NCI-H1105 (cell line): ENCODE measurements around the gene ABCA2.
"Not testable (repeated sequence)": the region's sequence is repeated elsewhere in the genome, so short reads cannot be mapped to it uniquely, and the experiment has no call there.

Experiments
- DNase-seq: peaks from one replicate; lab custom pipeline; 2025; lab: John Stamatoyannopoulos, UW

The ABCA2 gene

GRCh38 chr9:137015976-137016375 is 12.1 kb downstream of the ABCA2 start:
- no peak for DNase-seq

- no peak for DNase-seq
Observed at GRCh38 chr9:137015540-137015930, 12.5 kb downstream of the ABCA2 start.

GRCh38 chr9:137014776-137015539 is 13.1 kb downstream of the ABCA2 start:
- no peak for DNase-seq

GRCh38 chr9:137014166-137014565 is 13.9 kb downstream of the ABCA2 start:
- no peak for DNase-seq

- DNase-seq, result no peak
Observed at GRCh38 chr9:137013571-137013940, 14.5 kb downstream of the ABCA2 start.

- DNase-seq, result no peak
Observed at GRCh38 chr9:137012694-137013570, 15.1 kb downstream of the ABCA2 start.

GRCh38 chr9:137011907-137012675 is 15.9 kb downstream of the ABCA2 start:
- no peak for DNase-seq

GRCh38 chr9:137011156-137011555 is 16.9 kb downstream of the ABCA2 start:
- no peak for DNase-seq

GRCh38 chr9:137009938-137010732 is 17.9 kb downstream of the ABCA2 start:
- no peak for DNase-seq

- DNase-seq, result no peak
Observed at GRCh38 chr9:137009217-137009616, 18.8 kb downstream of the ABCA2 start.

- DNase-seq, result no peak
Observed at GRCh38 chr9:137008312-137008711, 19.7 kb downstream of the ABCA2 start.

GRCh38 chr9:137007816-137008270 is 20.2 kb downstream of the ABCA2 start:
- no peak for DNase-seq

- no peak for DNase-seq
Observed at GRCh38 chr9:137007108-137007815, 20.8 kb downstream of the ABCA2 start.

- no peak for DNase-seq
Observed at GRCh38 chr9:137006116-137007003, 21.7 kb downstream of the ABCA2 start.

GRCh38 chr9:137004285-137004684 is 23.8 kb downstream of the ABCA2 start:
- DNase-seq, result not testable (repeated sequence)

GRCh38 chr9:137002646-137003041 is 25.4 kb downstream of the ABCA2 start:
- DNase-seq, result no peak

GRCh38 chr9:137001857-137002645 is 26.0 kb downstream of the ABCA2 start:
- DNase-seq, result no peak

GRCh38 chr9:137000177-137000930 is 27.7 kb downstream of the ABCA2 start:
- no peak for DNase-seq
